ENCODE data around the gene PIP4P1.

PIP4P1 gene

DNA sequence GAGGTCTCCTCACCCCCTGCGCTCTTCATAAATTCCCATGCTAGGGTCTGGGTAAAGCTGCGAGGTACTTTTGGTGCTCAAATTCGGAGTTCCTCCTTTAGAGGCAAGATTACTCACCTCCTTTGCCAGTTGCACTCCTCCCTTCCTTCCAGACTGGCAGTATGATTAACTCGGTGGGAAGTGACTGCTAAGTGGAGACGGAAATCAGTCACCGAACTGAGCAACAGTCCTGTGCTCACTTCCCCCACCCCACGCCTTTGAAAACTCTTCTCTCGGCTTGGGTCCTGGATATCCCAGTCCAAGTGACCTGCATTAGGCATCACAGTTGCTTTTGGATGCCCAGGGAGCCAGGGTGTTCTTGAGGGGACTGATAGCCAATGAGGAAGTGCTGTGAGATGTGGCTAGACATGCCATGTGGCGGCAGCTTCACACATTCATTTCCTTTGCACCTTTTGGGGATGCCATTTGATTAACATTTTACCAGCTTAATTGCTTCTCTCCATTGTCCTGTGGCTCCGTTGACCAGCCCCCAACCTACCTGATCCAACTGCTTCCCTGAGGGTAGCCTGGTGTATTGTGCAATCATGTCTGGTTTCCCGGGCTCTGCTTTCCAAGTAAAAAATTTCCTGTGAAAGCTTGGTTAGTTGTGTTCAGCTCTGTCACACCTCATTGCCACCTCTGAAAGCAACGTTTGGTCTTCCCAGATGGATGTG lies 8.8 kb upstream of the PIP4P1 start:
- H3K4me3 ChIP-seq (ENCODE audit: low read depth, low read length): peak overlapping the region; percentile 71
- peak overlapping the region; percentile 84 for H3K27ac ChIP-seq (ENCODE audit: extremely low read depth, low read depth, low read length)
- CTCF ChIA-PET: interaction anchor here (1.1 kb wide), 1 partner anchor 9 kb away, joined by 4 read pairs; the partner anchor contains the start of gene PIP4P1
- H3K36me3 ChIP-seq (ENCODE audit: control insufficient read depth in 2 of 2, insufficient read depth in 1 of 2, low read length in 2 of 2): peaks cover 23 to 38% of the 10 kb centered on the region in 2 experiments
- H3K4me1 ChIP-seq (ENCODE audit: control insufficient read depth, insufficient read depth, low read length): peaks cover 5% of the 10 kb centered on the region
- no peaks in the 10 kb centered on the region for H3K9me3 ChIP-seq (ENCODE audit: control insufficient read depth, insufficient read depth, low read depth, low read length)
- TF ChIP-seq ZBTB17 (tag by site-specific recombination; IDR thresholded peaks at IDR 0.05) (peak; percentile 59), ZNF221 (tag by site-specific recombination; IDR thresholded peaks at IDR 0.05; ENCODE audit: borderline replicate concordance) (no peak), ZNF48 (tag by site-specific recombination; IDR thresholded peaks at IDR 0.05) (no peak), ZBTB7A (tag by site-specific recombination; IDR thresholded peaks at IDR 0.05; ENCODE audit: low read depth) (no peak), ZNF335 (tag by site-specific recombination; conservative IDR thresholded peaks at IDR 0.05) (0 out of 2 replicates have a peak, but pooled peaks have one; percentile 10), ZNF366 (tag by site-specific recombination; conservative IDR thresholded peaks at IDR 0.05) (peak; percentile 61), ZNF248 (tag by site-specific recombination; IDR thresholded peaks at IDR 0.05) (no peak), ZNF76 (tag by site-specific recombination; IDR thresholded peaks at IDR 0.05; ENCODE audit: borderline replicate concordance, low read depth) (no peak), ZBTB1 (tag by site-specific recombination; IDR thresholded peaks at IDR 0.05) (no peak), FEZF1 (tag by site-specific recombination; IDR thresholded peaks at IDR 0.05) (peak; percentile 74), MEIS1 (CRISPR knock-in tag; IDR thresholded peaks at IDR 0.05; ENCODE audit: borderline replicate concordance) (no peak), SCRT2 (tag by site-specific recombination; IDR thresholded peaks at IDR 0.05) (0 out of 2 replicates have a peak, but pooled peaks have one; percentile 54), ZNF202 (tag by site-specific recombination; IDR thresholded peaks at IDR 0.05; ENCODE audit: borderline replicate concordance) (no peak)
- TF ChIP-seq, protein P1, sequence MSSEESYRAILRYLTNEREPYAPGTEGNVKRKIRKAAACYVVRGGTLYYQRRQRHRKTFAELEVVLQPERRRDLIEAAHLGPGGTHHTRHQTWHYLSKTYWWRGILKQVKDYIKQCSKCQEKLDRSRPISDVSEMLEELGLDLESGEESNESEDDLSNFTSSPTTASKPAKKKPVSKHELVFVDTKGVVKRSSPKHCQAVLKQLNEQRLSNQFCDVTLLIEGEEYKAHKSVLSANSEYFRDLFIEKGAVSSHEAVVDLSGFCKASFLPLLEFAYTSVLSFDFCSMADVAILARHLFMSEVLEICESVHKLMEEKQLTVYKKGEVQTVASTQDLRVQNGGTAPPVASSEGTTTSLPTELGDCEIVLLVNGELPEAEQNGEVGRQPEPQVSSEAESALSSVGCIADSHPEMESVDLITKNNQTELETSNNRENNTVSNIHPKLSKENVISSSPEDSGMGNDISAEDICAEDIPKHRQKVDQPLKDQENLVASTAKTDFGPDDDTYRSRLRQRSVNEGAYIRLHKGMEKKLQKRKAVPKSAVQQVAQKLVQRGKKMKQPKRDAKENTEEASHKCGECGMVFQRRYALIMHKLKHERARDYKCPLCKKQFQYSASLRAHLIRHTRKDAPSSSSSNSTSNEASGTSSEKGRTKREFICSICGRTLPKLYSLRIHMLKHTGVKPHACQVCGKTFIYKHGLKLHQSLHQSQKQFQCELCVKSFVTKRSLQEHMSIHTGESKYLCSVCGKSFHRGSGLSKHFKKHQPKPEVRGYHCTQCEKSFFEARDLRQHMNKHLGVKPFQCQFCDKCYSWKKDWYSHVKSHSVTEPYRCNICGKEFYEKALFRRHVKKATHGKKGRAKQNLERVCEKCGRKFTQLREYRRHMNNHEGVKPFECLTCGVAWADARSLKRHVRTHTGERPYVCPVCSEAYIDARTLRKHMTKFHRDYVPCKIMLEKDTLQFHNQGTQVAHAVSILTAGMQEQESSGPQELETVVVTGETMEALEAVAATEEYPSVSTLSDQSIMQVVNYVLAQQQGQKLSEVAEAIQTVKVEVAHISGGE (tag by site-specific recombination; conservative IDR thresholded peaks at IDR 0.05; ENCODE audit: low read depth): 0 out of 2 replicates have a peak, but pooled peaks have one; percentile 20
- TF ChIP-seq, protein P2, sequence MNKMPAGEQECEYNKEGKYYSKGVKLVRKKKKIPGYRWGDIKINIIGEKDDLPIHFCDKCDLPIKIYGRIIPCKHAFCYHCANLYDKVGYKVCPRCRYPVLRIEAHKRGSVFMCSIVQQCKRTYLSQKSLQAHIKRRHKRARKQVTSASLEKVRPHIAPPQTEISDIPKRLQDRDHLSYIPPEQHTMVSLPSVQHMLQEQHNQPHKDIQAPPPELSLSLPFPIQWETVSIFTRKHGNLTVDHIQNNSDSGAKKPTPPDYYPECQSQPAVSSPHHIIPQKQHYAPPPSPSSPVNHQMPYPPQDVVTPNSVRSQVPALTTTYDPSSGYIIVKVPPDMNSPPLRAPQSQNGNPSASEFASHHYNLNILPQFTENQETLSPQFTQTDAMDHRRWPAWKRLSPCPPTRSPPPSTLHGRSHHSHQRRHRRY (tag by site-specific recombination; IDR thresholded peaks at IDR 0.05): no peak
- POLR2A ChIA-PET: interaction anchor here (0.6 to 2.6 kb wide), 21 partner anchors 9 to 213 kb away, joined by 3 to 41 read pairs (median 3); partner anchors contain the start of genes APEX1, OSGEP, PARP2 and PIP4P1

DNA sequence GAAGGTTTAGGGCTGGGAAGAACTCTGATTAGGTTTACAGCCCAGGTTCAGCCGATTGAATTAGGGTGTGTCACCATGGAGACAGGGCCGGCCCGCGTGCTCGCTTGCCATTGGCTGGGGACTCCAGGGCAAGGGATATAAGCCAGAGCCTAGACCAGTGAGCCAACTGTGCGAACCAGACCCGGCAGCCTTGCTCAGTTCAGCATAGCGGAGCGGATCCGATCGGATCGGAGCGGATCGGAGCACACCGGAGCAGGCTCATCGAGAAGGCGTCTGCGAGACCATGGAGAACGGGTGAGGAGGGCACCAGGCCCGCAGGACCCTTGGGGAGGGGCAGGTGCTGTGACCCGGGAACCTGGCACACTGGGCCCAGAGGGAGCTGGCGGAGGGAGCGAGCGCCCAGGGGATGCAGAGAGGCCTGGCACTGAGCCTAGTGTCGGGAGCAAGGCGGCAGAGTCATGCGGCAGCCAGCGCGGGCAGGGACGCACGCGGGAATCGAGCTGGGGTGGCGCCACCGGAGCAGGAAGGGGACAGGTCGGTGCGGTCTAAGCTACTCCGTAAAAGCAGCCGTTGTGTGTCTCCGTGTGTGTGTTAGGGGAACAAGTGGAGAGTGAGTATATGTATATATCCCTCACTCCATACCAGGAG lies 8.1 kb upstream of the PIP4P1 start, which contains the start of gene PNP:
Gene PNP (plus strand): TSS at position 165 of the 648 bp plus-strand sequence. CDS start 119 bp downstream, at position 284.
- Histone ChIP-seq H3K9me3 (ENCODE audit: control insufficient read depth, insufficient read depth, low read depth, low read length) (no peaks in the 10 kb centered on the region), H3K4me1 (ENCODE audit: control insufficient read depth, insufficient read depth, low read length) (peaks cover 5% of the 10 kb centered on the region), H3K27ac (ENCODE audit: extremely low read depth, low read depth, low read length) (peak within 1 kb of the TSS; percentile 84), H3K4me3 (ENCODE audit: low read depth, low read length) (peak within 1 kb of the TSS; percentile 71), H3K36me3 (ENCODE audit: control insufficient read depth in 2 of 2, insufficient read depth in 1 of 2, low read length in 2 of 2) (peaks cover 19 to 31% of the 10 kb centered on the region in 2 experiments)
- CTCF ChIA-PET: interaction anchor here (0.6 to 1.2 kb wide), 3 partner anchors 8 to 88 kb away, joined by 3 to 4 read pairs (median 3); partner anchors contain the start of gene PIP4P1
- POLR2A ChIA-PET: interaction anchor here (0.6 to 2.6 kb wide), 21 partner anchors 8 to 214 kb away, joined by 3 to 41 read pairs (median 3); partner anchors contain the start of genes APEX1, OSGEP, PARP2 and PIP4P1
- 0 out of 2 replicates have a peak, but pooled peaks have one; percentile 16 for TF ChIP-seq TRIM28 (IDR thresholded peaks at IDR 0.05; ENCODE audit: borderline replicate concordance, low read length)
- TF ChIP-seq GLIS1 (tag by site-specific recombination; IDR thresholded peaks at IDR 0.05): peak; percentile 73
- peak; percentile 81 for TF ChIP-seq ZNF610 (tag by site-specific recombination; IDR thresholded peaks at IDR 0.05; ENCODE audit: borderline replicate concordance)
- TF ChIP-seq ZNF658 (tag by site-specific recombination; IDR thresholded peaks at IDR 0.05): no peak
- TF ChIP-seq ZBTB7A (tag by site-specific recombination; IDR thresholded peaks at IDR 0.05; ENCODE audit: low read depth): no peak; the same call in 1 of the 2 replicates
- no peak for TF ChIP-seq ZNF677 (tag by site-specific recombination; IDR thresholded peaks at IDR 0.05)
- TF ChIP-seq ZNF433 (tag by site-specific recombination; IDR thresholded peaks at IDR 0.05; ENCODE audit: low read depth): no peak
- peak; percentile 99 for TF ChIP-seq ZBTB17 (tag by site-specific recombination; IDR thresholded peaks at IDR 0.05)
- TF ChIP-seq KLF16 (tag by site-specific recombination; IDR thresholded peaks at IDR 0.05): peak; percentile 83; the same call in 1 of the 2 replicates
- no peak for TF ChIP-seq ZNF530 (tag by site-specific recombination; IDR thresholded peaks at IDR 0.05; ENCODE audit: low read depth)
- TF ChIP-seq, protein P3, sequence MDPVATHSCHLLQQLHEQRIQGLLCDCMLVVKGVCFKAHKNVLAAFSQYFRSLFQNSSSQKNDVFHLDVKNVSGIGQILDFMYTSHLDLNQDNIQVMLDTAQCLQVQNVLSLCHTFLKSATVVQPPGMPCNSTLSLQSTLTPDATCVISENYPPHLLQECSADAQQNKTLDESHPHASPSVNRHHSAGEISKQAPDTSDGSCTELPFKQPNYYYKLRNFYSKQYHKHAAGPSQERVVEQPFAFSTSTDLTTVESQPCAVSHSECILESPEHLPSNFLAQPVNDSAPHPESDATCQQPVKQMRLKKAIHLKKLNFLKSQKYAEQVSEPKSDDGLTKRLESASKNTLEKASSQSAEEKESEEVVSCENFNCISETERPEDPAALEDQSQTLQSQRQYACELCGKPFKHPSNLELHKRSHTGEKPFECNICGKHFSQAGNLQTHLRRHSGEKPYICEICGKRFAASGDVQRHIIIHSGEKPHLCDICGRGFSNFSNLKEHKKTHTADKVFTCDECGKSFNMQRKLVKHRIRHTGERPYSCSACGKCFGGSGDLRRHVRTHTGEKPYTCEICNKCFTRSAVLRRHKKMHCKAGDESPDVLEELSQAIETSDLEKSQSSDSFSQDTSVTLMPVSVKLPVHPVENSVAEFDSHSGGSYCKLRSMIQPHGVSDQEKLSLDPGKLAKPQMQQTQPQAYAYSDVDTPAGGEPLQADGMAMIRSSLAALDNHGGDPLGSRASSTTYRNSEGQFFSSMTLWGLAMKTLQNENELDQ (tag by site-specific recombination; IDR thresholded peaks at IDR 0.05; ENCODE audit: low read depth): no peak
